SK-N-SH treated with all-trans-retinoic acid at 6 μM for 48 hours (cell line): Measurements from ENCODE around the gene TNS1.

Source experiments
- ATAC-seq: fragments of 200-7000 bp; cut with Tn5 transposase; 3 replicates; pipeline ENCODE4 v1.9.1; 2020; ENCODE audit warnings: mild to moderate bottlenecking, moderate library complexity
- ARNTL ChIP-seq: fragments of 450-650 bp; formaldehyde crosslinking; IDR thresholded peaks from 2 replicates; pipeline ENCODE4 v1.5.0; 2020; ENCODE audit warnings: low read depth, mild to moderate bottlenecking, moderate library complexity, borderline replicate concordance
- BACH2 ChIP-seq: fragments of 250-450 bp; sonication (Bioruptor Pico); IDR thresholded peaks from 2 replicates; pipeline ENCODE4 v1.9.0; 2021; ENCODE audit warnings: mild to moderate bottlenecking, borderline replicate concordance
- CREB5 ChIP-seq: fragments of 250-450 bp; sonication (Bioruptor Pico); IDR thresholded peaks from 2 replicates; pipeline ENCODE4 v1.5.1; 2020; ENCODE audit warnings: low read depth, mild to moderate bottlenecking, moderate library complexity
- CSDC2 ChIP-seq: fragments of 250-450 bp; sonication (Bioruptor Pico); IDR thresholded peaks from 2 replicates; pipeline ENCODE4 v1.5.0; 2020; ENCODE audit warnings: mild to moderate bottlenecking, moderate library complexity
- ESRRG ChIP-seq: fragments of 250-450 bp; sonication (Bioruptor Pico); IDR thresholded peaks from 2 replicates; pipeline ENCODE4 v1.6.1; 2021; ENCODE audit warnings: mild to moderate bottlenecking
- GLIS3 ChIP-seq: fragments of 250-450 bp; sonication (Bioruptor Pico); IDR thresholded peaks from 2 replicates; pipeline ENCODE4 v1.5.0; 2020; ENCODE audit warnings: mild to moderate bottlenecking, moderate library complexity
- ISL1 ChIP-seq: fragments of 250-450 bp; sonication (Bioruptor Pico); IDR thresholded peaks from 2 replicates; pipeline ENCODE4 v2.1.2; 2022; ENCODE audit warnings: mild to moderate bottlenecking, moderate library complexity
- OSR1 ChIP-seq: fragments of 250-450 bp; sonication (Bioruptor Pico); IDR thresholded peaks from 2 replicates; pipeline ENCODE4 v1.8.0; 2022; ENCODE audit warnings: moderate library complexity, mild to moderate bottlenecking, inconsistent platforms
- POU6F1 ChIP-seq: fragments of 250-450 bp; sonication (Bioruptor Pico); IDR thresholded peaks from 2 replicates; pipeline ENCODE4 v1.8.0; 2021; ENCODE audit warnings: low read depth, mild to moderate bottlenecking, moderate library complexity, borderline replicate concordance
- PPARA ChIP-seq: fragments of 250-450 bp; sonication (Bioruptor Pico); IDR thresholded peaks from 2 replicates; pipeline ENCODE4 v1.5.0; 2020; ENCODE audit warnings: mild to moderate bottlenecking, borderline replicate concordance
- RARB ChIP-seq: fragments of 250-450 bp; sonication (Bioruptor Pico); IDR thresholded peaks from 2 replicates; pipeline ENCODE4 v1.8.0; 2021; ENCODE audit warnings: mild to moderate bottlenecking, moderate library complexity
- SNAI2 ChIP-seq: fragments of 250-450 bp; sonication (Bioruptor Pico); IDR thresholded peaks from 2 replicates; pipeline ENCODE4 v1.5.0; 2020; ENCODE audit warnings: mild to moderate bottlenecking, moderate library complexity
- TCF4 ChIP-seq: fragments of 250-450 bp; sonication (Bioruptor Pico); IDR thresholded peaks from 2 replicates; pipeline ENCODE4 v1.8.0; 2021; ENCODE audit warnings: mild to moderate bottlenecking, moderate library complexity, borderline replicate concordance
- TSHZ2 ChIP-seq: fragments of 250-450 bp; sonication (Bioruptor Pico); IDR thresholded peaks from 2 replicates; pipeline ENCODE4 v1.5.0; 2020; ENCODE audit warnings: mild to moderate bottlenecking, moderate library complexity
- ZC3H10 ChIP-seq: fragments of 250-450 bp; sonication (Bioruptor Pico); IDR thresholded peaks from 2 replicates; pipeline ENCODE4 v1.5.1; 2021; ENCODE audit warnings: mild to moderate bottlenecking, moderate library complexity
- ZFP3 ChIP-seq: fragments of 250-450 bp; sonication (Bioruptor Pico); IDR thresholded peaks from 2 replicates; pipeline ENCODE4 v1.5.0; 2020; ENCODE audit warnings: mild to moderate bottlenecking, moderate library complexity
- ZFP30 ChIP-seq: fragments of 450-650 bp; formaldehyde crosslinking; IDR thresholded peaks from 2 replicates; pipeline ENCODE4 v1.5.0; 2022; ENCODE audit warnings: mild to moderate bottlenecking, moderate library complexity
- ZNF565 ChIP-seq: fragments of 450-650 bp; formaldehyde crosslinking; conservative IDR thresholded peaks from 2 replicates; pipeline ENCODE4 v1.5.0; 2020; ENCODE audit warnings: low read depth, mild to moderate bottlenecking, moderate library complexity
- ZNF70 ChIP-seq: fragments of 450-650 bp; formaldehyde crosslinking; IDR thresholded peaks from 2 replicates; pipeline ENCODE4 v1.5.0; 2020; ENCODE audit warnings: mild to moderate bottlenecking, moderate library complexity
- ZNF8 ChIP-seq: fragments of 450-650 bp; formaldehyde crosslinking; IDR thresholded peaks from 2 replicates; pipeline ENCODE4 v1.5.0; 2020; ENCODE audit warnings: mild to moderate bottlenecking, moderate library complexity

TNS1 gene

GRCh38 chr2:217972490-217972889 lies 30.3 kb downstream of the TNS1 start:
- ATAC-seq, result no peak
- no peak for TF ChIP-seq TCF4 (CRISPR knock-in tag)

- no peak for TF ChIP-seq ZNF8 (CRISPR knock-in tag)
- no peak for TF ChIP-seq BACH2 (CRISPR knock-in tag)
- no peak for TF ChIP-seq ESRRG (CRISPR knock-in tag)
- TF ChIP-seq GLIS3, result no peak
- TF ChIP-seq ZC3H10 (CRISPR knock-in tag), result no peak
- no peak for TF ChIP-seq ZFP30
- TF ChIP-seq ZFP3, result no peak
- no peak for TF ChIP-seq ARNTL (CRISPR knock-in tag)
- no peak for TF ChIP-seq OSR1 (CRISPR knock-in tag)
- no peak for TF ChIP-seq CREB5 (CRISPR knock-in tag)
- TF ChIP-seq ZNF70, result no peak
- no peak for TF ChIP-seq ISL1
- TF ChIP-seq CSDC2, result no peak
- no peak for TF ChIP-seq PPARA
- no peak for TF ChIP-seq POU6F1 (CRISPR knock-in tag)
- no peak for TF ChIP-seq SNAI2
- no peak for TF ChIP-seq RARB (CRISPR knock-in tag)
- no peak for TF ChIP-seq ZNF565
- TF ChIP-seq TCF4 (CRISPR knock-in tag), result no peak
- no peak for TF ChIP-seq TSHZ2 (CRISPR knock-in tag)
- TF ChIP-seq, all 23 proteins: peak for 0
Measured at GRCh38 chr2:217972037-217972436, 30.8 kb downstream of the TNS1 start.

GRCh38 chr2:217971166-217971565 lies 31.6 kb downstream of the TNS1 start:
- ATAC-seq, result no peak
- TF ChIP-seq ZFP3 (no peak), SNAI2 (no peak), BACH2 (CRISPR knock-in tag) (no peak), ZFP30 (no peak)
- TF ChIP-seq, all 23 proteins: peak for 0

More at GRCh38 chr2:217972037-217972436, 30.8 kb downstream of the TNS1 start:
- ATAC-seq, result no peak

GRCh38 chr2:217970206-217970605 lies 32.6 kb downstream of the TNS1 start:
- ATAC-seq, result no peak
- no peak for TF ChIP-seq TSHZ2 (CRISPR knock-in tag)
- no peak for TF ChIP-seq ZFP3
- no peak for TF ChIP-seq CREB5 (CRISPR knock-in tag)
- TF ChIP-seq ZC3H10 (CRISPR knock-in tag), result no peak
- no peak for TF ChIP-seq GLIS3
- no peak for TF ChIP-seq ZFP30
- TF ChIP-seq SNAI2, result no peak
- TF ChIP-seq TCF4 (CRISPR knock-in tag), result no peak
- no peak for TF ChIP-seq ISL1
- TF ChIP-seq PPARA, result no peak
- TF ChIP-seq ESRRG (CRISPR knock-in tag), result no peak
- TF ChIP-seq ARNTL (CRISPR knock-in tag), result no peak
